IMR-90 (cell line): ENCODE measurements around the gene NBPF26. TPM values are rescaled to one million over a fixed set of nuclear protein-coding genes. Genes with fewer than 3 reads are reported as not detected.
"Not testable (repeated sequence)": the region's sequence is repeated elsewhere in the genome, so short reads cannot be mapped to it uniquely, and the experiment has no call there.

Source experiments
- ATAC-seq: fragments of 200-7000 bp; cut with Tn5 transposase; 2 replicates; pipeline ENCODE4 v1.9.1; 2020; ENCODE audit warnings: low read depth, mild to moderate bottlenecking, moderate library complexity
- BruUV-seq: library from RNA; stranded (reverse); fragments of 400-500 nt; replicated peaks from 2 replicates; lab custom pipeline; 2021; lab: Mats Ljungman, UMichigan
- CTCF ChIA-PET: fragments of 300-600 bp; formaldehyde crosslinking; extraction: SDS; loops from one replicate; lab custom pipeline; 2021; ENCODE audit warnings: antibody characterized with exemption; lab: Yijun Ruan, JAX
- POLR2A ChIA-PET: fragments of 300-600 bp; sonication (Branson Sonifier 250); formaldehyde crosslinking; loops from one replicate; lab custom pipeline; 2022; ENCODE audit warnings: antibody characterized with exemption; ENCODE audit not compliant: unreplicated experiment; lab: Charles Lee
- DNase-seq: peaks from one replicate; pipeline ENCODE4 v3.0.0; 2013
- H2AFZ ChIP-seq: replicated peaks from 2 replicates; pipeline ENCODE3; 2013; ENCODE audit warnings: low read length, mild to moderate bottlenecking; ENCODE audit not compliant: poor library complexity
- H2AK5ac ChIP-seq: 2 replicates; pipeline ENCODE4 v1.6.1; 2013; ENCODE audit warnings: low read depth, low read length, inconsistent platforms
- H2AK9ac ChIP-seq: replicated peaks from 2 replicates; pipeline ENCODE3; 2013; ENCODE audit warnings: mild to moderate bottlenecking, low read depth, low read length, moderate library complexity; ENCODE audit not compliant: poor library complexity
- H2BK120ac ChIP-seq: 2 replicates; pipeline ENCODE4 v1.6.1; 2013; ENCODE audit warnings: low read depth, low read length, inconsistent platforms
- H2BK15ac ChIP-seq: 3 replicates; pipeline ENCODE4 v1.6.1; 2013; ENCODE audit warnings: low read depth, low read length, inconsistent platforms
- H2BK20ac ChIP-seq: 2 replicates; pipeline ENCODE4 v1.6.1; 2013; ENCODE audit warnings: low read depth, mild to moderate bottlenecking, inconsistent platforms, low read length, moderate library complexity
- H2BK5ac ChIP-seq: 2 replicates; pipeline ENCODE4 v1.6.1; 2013; ENCODE audit warnings: mild to moderate bottlenecking, low read depth, low read length, inconsistent platforms; ENCODE audit not compliant: poor library complexity, severe bottlenecking
- H3K14ac ChIP-seq: replicated peaks from 2 replicates; pipeline ENCODE4 v1.6.1; 2013; ENCODE audit warnings: low read depth, low read length, inconsistent platforms
- H3K18ac ChIP-seq: 2 replicates; pipeline ENCODE4 v1.6.1; 2013; ENCODE audit warnings: low read depth, low read length, control low read depth
- H3K23ac ChIP-seq: 2 replicates; pipeline ENCODE4 v1.6.1; 2013; ENCODE audit warnings: low read depth, low read length, inconsistent platforms
- H3K27ac ChIP-seq: 2 replicates; pipeline ENCODE4 v1.5.1; 2013; ENCODE audit warnings: mild to moderate bottlenecking, control low read depth, low read length; ENCODE audit not compliant: insufficient read depth
- H3K27me3 ChIP-seq: 2 replicates; pipeline ENCODE4 v1.6.1; 2013; ENCODE audit warnings: low read length; ENCODE audit not compliant: control insufficient read depth, insufficient read depth
- H3K36me3 ChIP-seq: 2 replicates; pipeline ENCODE4 v1.6.1; 2013; ENCODE audit warnings: low read length, mixed read lengths; ENCODE audit not compliant: control insufficient read depth, insufficient read depth
- H3K4ac ChIP-seq: 2 replicates; pipeline ENCODE4 v1.6.1; 2013; ENCODE audit warnings: low read depth, low read length, inconsistent platforms
- H3K4me1 ChIP-seq: 2 replicates; pipeline ENCODE4 v1.6.1; 2013; ENCODE audit warnings: low read length, mixed read lengths; ENCODE audit not compliant: control insufficient read depth, insufficient read depth
- H3K4me2 ChIP-seq: 2 replicates; pipeline ENCODE4 v1.6.1; 2013; ENCODE audit warnings: low read depth, mild to moderate bottlenecking, control low read depth, low read length, moderate library complexity
- H3K4me3 ChIP-seq: 2 replicates; pipeline ENCODE4 v1.5.1; 2013; ENCODE audit warnings: low read depth, mild to moderate bottlenecking, control low read depth, low read length, moderate library complexity; ENCODE audit not compliant: insufficient read depth
- H3K56ac ChIP-seq: 2 replicates; pipeline ENCODE4 v1.6.1; 2013; ENCODE audit warnings: low read length, inconsistent platforms; ENCODE audit not compliant: insufficient read depth; ENCODE audit errors: extremely low read depth
- H3K79me1 ChIP-seq, 2 experiments: 2 replicates each; pipeline ENCODE4 v1.6.1; 2013; ENCODE audit warnings: low read length in 2 of 2, inconsistent platforms in 1 of 2, low read depth in 1 of 2
- H3K9ac ChIP-seq: 2 replicates; pipeline ENCODE4 v1.6.1; 2013; ENCODE audit warnings: low read depth, low read length, control low read depth
- H3K9me1 ChIP-seq: 2 replicates; pipeline ENCODE4 v1.6.1; 2013; ENCODE audit warnings: low read length, inconsistent platforms; ENCODE audit not compliant: insufficient read depth
- H3K9me3 ChIP-seq: 2 replicates; pipeline ENCODE4 v1.6.1; 2013; ENCODE audit warnings: low read length; ENCODE audit not compliant: control insufficient read depth, insufficient read depth
- H4K20me1 ChIP-seq: 2 replicates; pipeline ENCODE4 v1.6.1; 2013; ENCODE audit warnings: low read length, inconsistent platforms; ENCODE audit not compliant: insufficient read depth
- H4K5ac ChIP-seq: 2 replicates; pipeline ENCODE4 v1.6.1; 2013; ENCODE audit warnings: mild to moderate bottlenecking, low read depth, low read length, control low read depth
- H4K8ac ChIP-seq, 2 experiments: 2 replicates each; pipeline ENCODE4 v1.6.1; 2013; ENCODE audit warnings: low read depth in 2 of 2, low read length in 2 of 2, control low read depth in 1 of 2, inconsistent platforms in 1 of 2
- H4K91ac ChIP-seq: 2 replicates; pipeline ENCODE4 v1.6.1; 2013; ENCODE audit warnings: low read depth, low read length, inconsistent platforms; ENCODE audit not compliant: insufficient read depth
- WGBS, 2 experiments: methylation state at CpG; one replicate each; pipeline versions ENCODE4 v1.1.5 to v1.1.7; 2013; ENCODE audit warnings: missing lambda C conversion rate in 2 of 2; ENCODE audit not compliant: insufficient read length in 1 of 2; ENCODE audit errors: extremely low coverage in 2 of 2; 5-methylcytosine and 5-hydroxymethylcytosine counted together
- dilution Hi-C: fragments of 300-500 bp; cut with HindIII; formaldehyde crosslinking; loops from one replicate; pipeline ENCODE4 v1.14.3; 2018; ENCODE audit warnings: low sequenced_read_pairs; ENCODE audit not compliant: unreplicated experiment
- in situ Hi-C: fragments of 300-500 bp; cut with MboI; formaldehyde crosslinking; loops from 3 replicates; pipeline ENCODE4 v1.14.3; 2019; ENCODE audit warnings: low sequenced_read_pairs, inconsistent platforms, mixed read lengths
- intact Hi-C: fragments of 100-400 bp; cut with micrococcal nuclease; formaldehyde crosslinking; loops from 2 replicates; pipeline ENCODE4 v1.10.0; 2022
- polyA plus RNA-seq, 3 experiments: library from polyadenylated mRNA; depleted of rRNA; stranded (reverse); fragments of >200 nt; gene quantifications; 2 replicates each; pipeline ENCODE4 v1.2.3, GENCODE V29; 2012; ENCODE audit warnings: low replicate concordance in 1 of 3
- total RNA-seq: library from RNA; depleted of rRNA; stranded (reverse); fragments of >200 nt; gene quantifications from 2 replicates; pipeline ENCODE4 v1.2.3, GENCODE V29; 2012
- TF ChIP-seq, protein P1 (sequence below): conservative IDR thresholded peaks from 2 replicates; pipeline ENCODE4 v1.5.1; 2012; ENCODE audit warnings: mild to moderate bottlenecking, low read depth, low read length, improper control_type of control experiment

NBPF26 gene
- total and polyA plus RNA-seq, 2 of the 4 experiments (the other 2 are of a cell fraction), result 11.3 to 13.1 TPM

DNA sequence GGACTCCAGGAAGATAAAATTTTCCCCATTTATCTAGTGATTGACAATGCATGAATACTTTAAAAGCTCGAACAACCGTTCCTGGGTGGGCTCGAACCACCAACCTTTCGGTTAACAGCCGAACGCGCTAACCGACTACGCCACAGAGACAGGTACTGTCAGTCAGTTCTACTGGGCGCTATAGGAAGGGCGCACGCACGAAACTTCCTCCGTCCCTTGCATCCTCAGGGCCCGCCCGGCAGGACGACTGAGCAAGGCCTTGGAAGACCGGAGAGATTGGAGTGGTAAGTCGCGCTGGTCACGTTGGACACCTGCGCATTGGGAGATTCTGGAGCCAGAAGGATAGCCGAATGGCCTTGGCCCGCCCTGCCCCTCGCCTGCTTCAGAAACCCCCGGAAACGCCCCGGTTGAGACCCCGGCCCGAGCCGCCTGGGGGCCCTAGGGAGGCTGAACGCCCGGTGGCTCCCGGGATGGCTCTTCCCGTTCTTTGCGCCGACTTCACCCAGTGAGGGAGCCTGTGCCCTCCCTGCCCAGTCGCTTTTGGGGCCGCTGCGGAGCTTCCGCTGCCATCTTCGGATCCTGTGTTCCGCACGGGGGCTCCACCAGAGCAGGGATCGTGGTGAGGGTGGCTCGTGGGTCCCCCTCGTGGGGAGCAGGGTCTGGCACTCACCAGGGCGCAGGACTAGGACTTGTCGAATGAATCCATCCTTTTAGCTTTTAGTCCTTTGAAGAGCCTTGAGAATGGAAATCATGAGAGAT is 120.6 kb downstream of the NBPF26 start:
- H2AFZ ChIP-seq, H2BK20ac ChIP-seq, H3K23ac ChIP-seq, H3K56ac ChIP-seq, intact Hi-C loops, H3K9ac ChIP-seq, H4K91ac ChIP-seq, H3K79me1 ChIP-seq, ATAC-seq, H3K36me3 ChIP-seq, H3K27ac ChIP-seq, in situ Hi-C loops, H3K14ac ChIP-seq, H4K8ac ChIP-seq, H2BK120ac ChIP-seq, BruUV-seq, H3K9me1 ChIP-seq, H3K9me3 ChIP-seq, H4K5ac ChIP-seq, CTCF ChIA-PET, H2AK5ac ChIP-seq, H2BK15ac ChIP-seq, H2BK5ac ChIP-seq, POLR2A ChIA-PET, H3K4ac ChIP-seq, H4K20me1 ChIP-seq, H3K18ac ChIP-seq, H3K4me1 ChIP-seq, dilution Hi-C loops, H3K27me3 ChIP-seq, H2AK9ac ChIP-seq: not testable (repeated sequence)
- peak overlapping the region; percentile 67 for H3K4me2 ChIP-seq
- WGBS, 2 experiments, result no CpG with 5 or more reads among the region's 49 CpGs
- TF ChIP-seq, protein P1, sequence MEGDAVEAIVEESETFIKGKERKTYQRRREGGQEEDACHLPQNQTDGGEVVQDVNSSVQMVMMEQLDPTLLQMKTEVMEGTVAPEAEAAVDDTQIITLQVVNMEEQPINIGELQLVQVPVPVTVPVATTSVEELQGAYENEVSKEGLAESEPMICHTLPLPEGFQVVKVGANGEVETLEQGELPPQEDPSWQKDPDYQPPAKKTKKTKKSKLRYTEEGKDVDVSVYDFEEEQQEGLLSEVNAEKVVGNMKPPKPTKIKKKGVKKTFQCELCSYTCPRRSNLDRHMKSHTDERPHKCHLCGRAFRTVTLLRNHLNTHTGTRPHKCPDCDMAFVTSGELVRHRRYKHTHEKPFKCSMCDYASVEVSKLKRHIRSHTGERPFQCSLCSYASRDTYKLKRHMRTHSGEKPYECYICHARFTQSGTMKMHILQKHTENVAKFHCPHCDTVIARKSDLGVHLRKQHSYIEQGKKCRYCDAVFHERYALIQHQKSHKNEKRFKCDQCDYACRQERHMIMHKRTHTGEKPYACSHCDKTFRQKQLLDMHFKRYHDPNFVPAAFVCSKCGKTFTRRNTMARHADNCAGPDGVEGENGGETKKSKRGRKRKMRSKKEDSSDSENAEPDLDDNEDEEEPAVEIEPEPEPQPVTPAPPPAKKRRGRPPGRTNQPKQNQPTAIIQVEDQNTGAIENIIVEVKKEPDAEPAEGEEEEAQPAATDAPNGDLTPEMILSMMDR, result peak; percentile 30
- DNase-seq, result peak; percentile 62
- H3K4me3 ChIP-seq, result peak overlapping the region; percentile 65

DNA sequence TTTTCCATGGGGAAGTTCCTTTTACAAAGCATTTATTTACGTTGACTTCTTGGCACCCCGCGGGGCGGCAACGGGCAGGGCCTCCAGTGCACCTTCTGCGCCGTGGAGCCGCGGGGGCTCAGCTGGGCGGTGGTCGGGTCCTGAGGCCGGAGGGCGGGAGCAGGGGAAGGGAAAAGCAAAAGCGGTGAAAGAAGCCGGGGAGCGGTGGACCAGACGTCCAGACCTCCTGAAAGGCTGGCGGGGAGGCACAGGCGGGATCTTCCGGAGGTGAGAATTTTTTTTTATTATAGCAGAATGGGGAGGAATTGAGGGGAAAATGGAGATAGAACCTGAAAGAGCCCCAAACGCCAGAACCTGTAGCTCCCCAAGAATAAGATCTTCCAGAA is 121.2 kb downstream of the NBPF26 start:
- H4K91ac ChIP-seq, ATAC-seq, H3K9ac ChIP-seq, H3K4ac ChIP-seq, H3K14ac ChIP-seq, H4K20me1 ChIP-seq, CTCF ChIA-PET, in situ Hi-C loops, H3K23ac ChIP-seq, H3K79me1 ChIP-seq, H3K27ac ChIP-seq, POLR2A ChIA-PET, H2BK120ac ChIP-seq, H2BK15ac ChIP-seq, H2AK9ac ChIP-seq, H3K4me1 ChIP-seq, H3K18ac ChIP-seq, H3K36me3 ChIP-seq, BruUV-seq, H3K27me3 ChIP-seq, H4K8ac ChIP-seq, DNase-seq, intact Hi-C loops, H2BK5ac ChIP-seq, H4K5ac ChIP-seq, H3K4me2 ChIP-seq, H3K9me3 ChIP-seq, H2BK20ac ChIP-seq, dilution Hi-C loops, H3K56ac ChIP-seq, H2AK5ac ChIP-seq, H2AFZ ChIP-seq, H3K9me1 ChIP-seq: not testable (repeated sequence)
- H3K4me3 ChIP-seq, result peak overlapping the region; percentile 65
- no CpG with 5 or more reads among the region's 21 CpGs for WGBS, 2 experiments
